A549 (cell line): ENCODE data around the gene BRCC3.
"Not testable (repeated sequence)": the region's sequence is repeated elsewhere in the genome, so short reads cannot be mapped to it uniquely, and the experiment has no call there.

Source experiments
- CEBPB ChIP-seq, 2 experiments: fragments of >200 bp in 1 of 2; sonication (Bioruptor Twin) in 1 of 2; formaldehyde crosslinking in 1 of 2; IDR thresholded peaks; 2 replicates each; pipeline ENCODE4 v1.6.1; 2012 to 2016
- CHD2 ChIP-seq: fragments of 150-350 bp; IDR thresholded peaks from 2 replicates; pipeline ENCODE4 v1.6.1; 2014; ENCODE audit warnings: low read length; ENCODE audit not compliant: partially characterized antibody
- CHD4 ChIP-seq: fragments of 200-600 bp; sonication (generic); IDR thresholded peaks from 2 replicates; pipeline ENCODE4 v1.6.1; 2016; ENCODE audit warnings: antibody characterized with exemption, mild to moderate bottlenecking, borderline replicate concordance
- EP300 ChIP-seq, 2 experiments: fragments of >200 bp; sonication (Bioruptor Twin); formaldehyde crosslinking; IDR thresholded peaks; 2 replicates in 1 of 2; 3 replicates in 1 of 2; pipeline ENCODE4 v1.6.1; 2016 to 2017
- HDAC2 ChIP-seq: fragments of 200-600 bp; sonication (generic); IDR thresholded peaks from 2 replicates; pipeline ENCODE4 v1.6.1; 2016
- KDM1A ChIP-seq: fragments of 200-600 bp; sonication (generic); IDR thresholded peaks from 2 replicates; pipeline ENCODE4 v1.6.1; 2016; ENCODE audit warnings: low read depth, mild to moderate bottlenecking
- MYC ChIP-seq: IDR thresholded peaks from 2 replicates; pipeline ENCODE4 v1.6.1; 2012; ENCODE audit warnings: mild to moderate bottlenecking, inconsistent platforms, low read length, improper control_type of control experiment, borderline replicate concordance
- ZFP36 ChIP-seq: fragments of 450-650 bp; IDR thresholded peaks from 2 replicates; pipeline ENCODE4 v1.6.1; 2014; ENCODE audit warnings: borderline replicate concordance; ENCODE audit not compliant: partially characterized antibody
- TF ChIP-seq, protein P1 (sequence below): fragments of >200 bp; sonication (Bioruptor Twin); formaldehyde crosslinking; IDR thresholded peaks from 3 replicates; pipeline ENCODE4 v1.5.1; 2016
- TF ChIP-seq, protein P2 (sequence below): fragments of 200-600 bp; sonication (generic); IDR thresholded peaks from 2 replicates; pipeline ENCODE4 v1.6.1; 2016; ENCODE audit warnings: antibody characterized with exemption, mild to moderate bottlenecking, moderate library complexity

DNA sequence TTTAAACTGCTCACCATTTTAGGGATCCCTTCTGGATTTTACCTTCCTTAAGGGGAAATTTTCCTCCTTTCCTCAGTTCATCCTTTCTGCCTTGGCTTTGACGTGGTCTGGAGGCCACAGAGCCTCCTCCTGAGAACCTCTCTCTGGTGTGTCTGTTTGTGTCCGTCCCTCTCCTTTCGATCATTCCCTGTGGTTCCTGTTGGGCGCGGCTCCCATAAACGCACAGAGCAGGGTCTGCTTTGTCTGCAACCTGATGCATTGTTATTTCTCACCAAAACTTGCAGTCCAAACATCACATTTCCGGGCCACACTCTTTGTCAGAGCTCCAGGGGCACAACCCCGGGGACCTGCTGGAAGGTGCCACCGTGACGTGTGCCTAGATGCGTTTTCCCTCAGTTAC is 76.9 kb downstream of the BRCC3 start:
- TF ChIP-seq, protein P1, sequence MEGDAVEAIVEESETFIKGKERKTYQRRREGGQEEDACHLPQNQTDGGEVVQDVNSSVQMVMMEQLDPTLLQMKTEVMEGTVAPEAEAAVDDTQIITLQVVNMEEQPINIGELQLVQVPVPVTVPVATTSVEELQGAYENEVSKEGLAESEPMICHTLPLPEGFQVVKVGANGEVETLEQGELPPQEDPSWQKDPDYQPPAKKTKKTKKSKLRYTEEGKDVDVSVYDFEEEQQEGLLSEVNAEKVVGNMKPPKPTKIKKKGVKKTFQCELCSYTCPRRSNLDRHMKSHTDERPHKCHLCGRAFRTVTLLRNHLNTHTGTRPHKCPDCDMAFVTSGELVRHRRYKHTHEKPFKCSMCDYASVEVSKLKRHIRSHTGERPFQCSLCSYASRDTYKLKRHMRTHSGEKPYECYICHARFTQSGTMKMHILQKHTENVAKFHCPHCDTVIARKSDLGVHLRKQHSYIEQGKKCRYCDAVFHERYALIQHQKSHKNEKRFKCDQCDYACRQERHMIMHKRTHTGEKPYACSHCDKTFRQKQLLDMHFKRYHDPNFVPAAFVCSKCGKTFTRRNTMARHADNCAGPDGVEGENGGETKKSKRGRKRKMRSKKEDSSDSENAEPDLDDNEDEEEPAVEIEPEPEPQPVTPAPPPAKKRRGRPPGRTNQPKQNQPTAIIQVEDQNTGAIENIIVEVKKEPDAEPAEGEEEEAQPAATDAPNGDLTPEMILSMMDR, result not testable (repeated sequence)
- TF ChIP-seq CHD4; KDM1A; ZFP36; HDAC2; EP300 (IDR thresholded peaks at IDR 0.05); CEBPB (IDR thresholded peaks at IDR 0.05); CHD2; MYC: not testable (repeated sequence)
- TF ChIP-seq, protein P2, sequence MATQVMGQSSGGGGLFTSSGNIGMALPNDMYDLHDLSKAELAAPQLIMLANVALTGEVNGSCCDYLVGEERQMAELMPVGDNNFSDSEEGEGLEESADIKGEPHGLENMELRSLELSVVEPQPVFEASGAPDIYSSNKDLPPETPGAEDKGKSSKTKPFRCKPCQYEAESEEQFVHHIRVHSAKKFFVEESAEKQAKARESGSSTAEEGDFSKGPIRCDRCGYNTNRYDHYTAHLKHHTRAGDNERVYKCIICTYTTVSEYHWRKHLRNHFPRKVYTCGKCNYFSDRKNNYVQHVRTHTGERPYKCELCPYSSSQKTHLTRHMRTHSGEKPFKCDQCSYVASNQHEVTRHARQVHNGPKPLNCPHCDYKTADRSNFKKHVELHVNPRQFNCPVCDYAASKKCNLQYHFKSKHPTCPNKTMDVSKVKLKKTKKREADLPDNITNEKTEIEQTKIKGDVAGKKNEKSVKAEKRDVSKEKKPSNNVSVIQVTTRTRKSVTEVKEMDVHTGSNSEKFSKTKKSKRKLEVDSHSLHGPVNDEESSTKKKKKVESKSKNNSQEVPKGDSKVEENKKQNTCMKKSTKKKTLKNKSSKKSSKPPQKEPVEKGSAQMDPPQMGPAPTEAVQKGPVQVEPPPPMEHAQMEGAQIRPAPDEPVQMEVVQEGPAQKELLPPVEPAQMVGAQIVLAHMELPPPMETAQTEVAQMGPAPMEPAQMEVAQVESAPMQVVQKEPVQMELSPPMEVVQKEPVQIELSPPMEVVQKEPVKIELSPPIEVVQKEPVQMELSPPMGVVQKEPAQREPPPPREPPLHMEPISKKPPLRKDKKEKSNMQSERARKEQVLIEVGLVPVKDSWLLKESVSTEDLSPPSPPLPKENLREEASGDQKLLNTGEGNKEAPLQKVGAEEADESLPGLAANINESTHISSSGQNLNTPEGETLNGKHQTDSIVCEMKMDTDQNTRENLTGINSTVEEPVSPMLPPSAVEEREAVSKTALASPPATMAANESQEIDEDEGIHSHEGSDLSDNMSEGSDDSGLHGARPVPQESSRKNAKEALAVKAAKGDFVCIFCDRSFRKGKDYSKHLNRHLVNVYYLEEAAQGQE, result not testable (repeated sequence)
